Mucosa of stomach (tissue), 1 donor: ENCODE data around the gene CNTNAP4.

Experiments
- H3K27me3 ChIP-seq: one replicate; pipeline ENCODE4 v1.7.0; 2013; ENCODE audit warnings: mild to moderate bottlenecking, low read length; ENCODE audit not compliant: control insufficient read depth, insufficient read depth
- H3K36me3 ChIP-seq: one replicate; pipeline ENCODE4 v1.7.0; 2013; ENCODE audit warnings: low read length; ENCODE audit not compliant: control insufficient read depth, insufficient read depth
- H3K4me1 ChIP-seq: one replicate; pipeline ENCODE4 v1.7.0; 2013; ENCODE audit warnings: mild to moderate bottlenecking, low read length; ENCODE audit not compliant: control insufficient read depth, insufficient read depth
- H3K4me3 ChIP-seq: one replicate; pipeline ENCODE4 v1.7.0; 2013; ENCODE audit warnings: low read length
- H3K9ac ChIP-seq: one replicate; pipeline ENCODE4 v1.7.0; 2013; ENCODE audit warnings: mild to moderate bottlenecking, low read length, moderate library complexity
- H3K9me3 ChIP-seq: one replicate; pipeline ENCODE4 v1.7.0; 2013; ENCODE audit warnings: mild to moderate bottlenecking, low read length, moderate library complexity; ENCODE audit not compliant: control insufficient read depth
- donor health status: Pancreatic carcinoma.

Gene CNTNAP4

GRCh38 chr16:76278086-76278485 is 885 bp downstream of the CNTNAP4 start:
- Histone ChIP-seq H3K9ac (no peak overlapping the region), H3K36me3 (no peaks in the 10 kb centered on the region), H3K27me3 (no peaks in the 10 kb centered on the region), H3K4me3 (no peak overlapping the region), H3K9me3 (no peaks in the 10 kb centered on the region), H3K4me1 (no peaks in the 10 kb centered on the region)

- Histone ChIP-seq H3K4me1 (no peaks in the 10 kb centered on the region), H3K36me3 (no peaks in the 10 kb centered on the region), H3K27me3 (no peaks in the 10 kb centered on the region), H3K4me3 (no peak overlapping the region), H3K9me3 (no peaks in the 10 kb centered on the region), H3K9ac (no peak overlapping the region)
These were observed 1.8 kb downstream of the CNTNAP4 start for GRCh38 chr16:76278980-76279379.

- Histone ChIP-seq H3K9me3 (no peaks in the 10 kb centered on the region), H3K36me3 (no peaks in the 10 kb centered on the region), H3K4me1 (no peaks in the 10 kb centered on the region), H3K27me3 (no peaks in the 10 kb centered on the region), H3K9ac (no peak overlapping the region), H3K4me3 (no peak overlapping the region)
These were observed 3.4 kb downstream of the CNTNAP4 start for GRCh38 chr16:76280421-76281215.

- Histone ChIP-seq H3K9me3 (no peaks in the 10 kb centered on the region), H3K9ac (no peak overlapping the region), H3K4me1 (no peaks in the 10 kb centered on the region), H3K4me3 (no peak overlapping the region), H3K27me3 (no peaks in the 10 kb centered on the region), H3K36me3 (no peaks in the 10 kb centered on the region)
These were observed 10.3 kb downstream of the CNTNAP4 start for GRCh38 chr16:76287466-76287865.

GRCh38 chr16:76292218-76292617 is 15.0 kb downstream of the CNTNAP4 start:
- no peak overlapping the region for H3K9ac ChIP-seq
- H3K4me1 ChIP-seq, result no peaks in the 10 kb centered on the region
- H3K36me3 ChIP-seq, result no peaks in the 10 kb centered on the region
- H3K27me3 ChIP-seq, result no peaks in the 10 kb centered on the region
- H3K4me3 ChIP-seq, result no peak overlapping the region
- H3K9me3 ChIP-seq, result no peaks in the 10 kb centered on the region

- no peaks in the 10 kb centered on the region for H3K9me3 ChIP-seq
- no peak overlapping the region for H3K4me3 ChIP-seq
- no peaks in the 10 kb centered on the region for H3K27me3 ChIP-seq
- no peaks in the 10 kb centered on the region for H3K4me1 ChIP-seq
- H3K36me3 ChIP-seq, result no peaks in the 10 kb centered on the region
- no peak overlapping the region for H3K9ac ChIP-seq
These were observed 16.8 kb downstream of the CNTNAP4 start for GRCh38 chr16:76293980-76294379.

GRCh38 chr16:76294396-76295214 is 17.4 kb downstream of the CNTNAP4 start:
- no peaks in the 10 kb centered on the region for H3K4me1 ChIP-seq
- H3K36me3 ChIP-seq, result no peaks in the 10 kb centered on the region
- no peaks in the 10 kb centered on the region for H3K9me3 ChIP-seq
- no peak overlapping the region for H3K4me3 ChIP-seq
- no peaks in the 10 kb centered on the region for H3K27me3 ChIP-seq
- H3K9ac ChIP-seq, result no peak overlapping the region

- H3K36me3 ChIP-seq, result no peaks in the 10 kb centered on the region
- H3K27me3 ChIP-seq, result no peaks in the 10 kb centered on the region
- no peak overlapping the region for H3K9ac ChIP-seq
- H3K4me3 ChIP-seq, result no peak overlapping the region
- no peaks in the 10 kb centered on the region for H3K4me1 ChIP-seq
- no peaks in the 10 kb centered on the region for H3K9me3 ChIP-seq
These were observed 20.7 kb downstream of the CNTNAP4 start for GRCh38 chr16:76297941-76298340.

GRCh38 chr16:76303637-76304314 is 26.6 kb downstream of the CNTNAP4 start:
- Histone ChIP-seq H3K9me3 (no peaks in the 10 kb centered on the region), H3K4me3 (no peak overlapping the region), H3K9ac (no peak overlapping the region), H3K27me3 (no peaks in the 10 kb centered on the region), H3K36me3 (no peaks in the 10 kb centered on the region), H3K4me1 (no peaks in the 10 kb centered on the region)

- H3K36me3 ChIP-seq, result no peaks in the 10 kb centered on the region
- no peaks in the 10 kb centered on the region for H3K4me1 ChIP-seq
- H3K4me3 ChIP-seq, result no peak overlapping the region
- no peaks in the 10 kb centered on the region for H3K9me3 ChIP-seq
- no peaks in the 10 kb centered on the region for H3K27me3 ChIP-seq
- H3K9ac ChIP-seq, result no peak overlapping the region
These were observed 32.6 kb downstream of the CNTNAP4 start for GRCh38 chr16:76309639-76310335.

GRCh38 chr16:76311260-76311659 is 34.1 kb downstream of the CNTNAP4 start:
- no peaks in the 10 kb centered on the region for H3K36me3 ChIP-seq
- H3K27me3 ChIP-seq, result no peaks in the 10 kb centered on the region
- no peaks in the 10 kb centered on the region for H3K9me3 ChIP-seq
- no peak overlapping the region for H3K9ac ChIP-seq
- H3K4me1 ChIP-seq, result no peaks in the 10 kb centered on the region
- H3K4me3 ChIP-seq, result no peak overlapping the region
